Nephron (organoid): ENCODE data around the gene TLK1.

Experiments
- H3K27ac Mint-ChIP-seq, 3 experiments: 2 replicates each; pipeline ENCODE4 v1.8.0; 2020; ENCODE audit warnings: mixed read lengths in 3 of 3, mild to moderate bottlenecking in 2 of 3, moderate library complexity in 1 of 3
- H3K27me3 Mint-ChIP-seq: 2 replicates; pipeline ENCODE4 v1.8.0; 2021; ENCODE audit warnings: low read depth, mild to moderate bottlenecking, moderate library complexity, mixed read lengths
- H3K36me3 Mint-ChIP-seq: 2 replicates; pipeline ENCODE4 v1.8.0; 2020; ENCODE audit warnings: low read depth, mixed read lengths
- H3K4me1 Mint-ChIP-seq: 2 replicates; pipeline ENCODE4 v1.8.0; 2020; ENCODE audit warnings: mixed read lengths
- H3K4me3 Mint-ChIP-seq, 3 experiments: 2 replicates each; pipeline ENCODE4 v1.8.0; 2020; ENCODE audit warnings: mild to moderate bottlenecking in 3 of 3, mixed read lengths in 3 of 3, moderate library complexity in 2 of 3
- H3K9me3 Mint-ChIP-seq: 2 replicates; pipeline ENCODE4 v1.8.0; 2020; ENCODE audit warnings: mixed read lengths
- CTCF ChIP-seq, 3 experiments: fragments of 200-600 bp; sonication (generic); IDR thresholded peaks; one replicate each; pipeline ENCODE4 v1.5.0; 2021; ENCODE audit warnings: antibody characterized with exemption in 3 of 3; ENCODE audit not compliant: unreplicated experiment in 3 of 3

TLK1 gene

GRCh38 chr2:170953941-170954340 lies 206.8 kb downstream of the TLK1 start:
- peaks cover 8% of the 10 kb centered on the region for H3K4me1 Mint-ChIP-seq

GRCh38 chr2:170950221-170950761 lies 210.4 kb downstream of the TLK1 start:
- Mint-ChIP-seq H3K27me3 (no peaks in the 10 kb centered on the region), H3K4me3 (no peak overlapping the region), H3K4me1 (peaks cover 7% of the 10 kb centered on the region), H3K36me3 (peaks cover 60% of the 10 kb centered on the region), H3K27ac (no peak overlapping the region), H3K9me3 (no peaks in the 10 kb centered on the region)
- TF ChIP-seq CTCF (IDR thresholded peaks at IDR 0.05; ENCODE audit: unreplicated experiment in 3 of 3) = no peak

More at GRCh38 chr2:170953941-170954340, 206.8 kb downstream of the TLK1 start:
- Mint-ChIP-seq H3K27me3 (no peaks in the 10 kb centered on the region), H3K36me3 (peaks cover 80% of the 10 kb centered on the region), H3K4me3 (no peak overlapping the region), H3K9me3 (no peaks in the 10 kb centered on the region), H3K27ac (no peak overlapping the region)
- TF ChIP-seq CTCF (IDR thresholded peaks at IDR 0.05; ENCODE audit: unreplicated experiment in 3 of 3) = no peak

- no peak for TF ChIP-seq CTCF (IDR thresholded peaks at IDR 0.05; ENCODE audit: unreplicated experiment in 3 of 3)
- no peaks in the 10 kb centered on the region for H3K4me1 Mint-ChIP-seq
- peaks cover 51% of the 10 kb centered on the region for H3K36me3 Mint-ChIP-seq
- no peak overlapping the region for H3K27ac Mint-ChIP-seq
- H3K4me3 Mint-ChIP-seq = no peak overlapping the region
- no peaks in the 10 kb centered on the region for H3K9me3 Mint-ChIP-seq
- no peaks in the 10 kb centered on the region for H3K27me3 Mint-ChIP-seq
Measured at GRCh38 chr2:170949415-170949814, 211.3 kb downstream of the TLK1 start.

- no peaks in the 10 kb centered on the region for H3K27me3 Mint-ChIP-seq
- peak overlapping the region in 1 of 3 experiments; percentile 41 for H3K27ac Mint-ChIP-seq
- peaks cover 26% of the 10 kb centered on the region for H3K36me3 Mint-ChIP-seq
- no peak for TF ChIP-seq CTCF (IDR thresholded peaks at IDR 0.05; ENCODE audit: unreplicated experiment in 3 of 3)
- no peak overlapping the region for H3K4me3 Mint-ChIP-seq
- H3K4me1 Mint-ChIP-seq = peaks cover 4% of the 10 kb centered on the region
- no peaks in the 10 kb centered on the region for H3K9me3 Mint-ChIP-seq
Measured at GRCh38 chr2:170944545-170944944, 216.1 kb downstream of the TLK1 start.

GRCh38 chr2:170943596-170943995 lies 217.1 kb downstream of the TLK1 start:
- Mint-ChIP-seq H3K4me3 (no peak overlapping the region), H3K4me1 (peaks cover 4% of the 10 kb centered on the region), H3K27me3 (no peaks in the 10 kb centered on the region), H3K9me3 (no peaks in the 10 kb centered on the region), H3K36me3 (peaks cover 24% of the 10 kb centered on the region), H3K27ac (peak overlapping the region in 1 of 3 experiments; percentile 36)
- no peak for TF ChIP-seq CTCF (IDR thresholded peaks at IDR 0.05; ENCODE audit: unreplicated experiment in 3 of 3)

- Mint-ChIP-seq H3K4me3 (no peak overlapping the region), H3K36me3 (peaks cover 24% of the 10 kb centered on the region), H3K4me1 (peaks cover 7% of the 10 kb centered on the region), H3K27ac (peak overlapping the region in 1 of 3 experiments; percentile 52), H3K9me3 (no peaks in the 10 kb centered on the region), H3K27me3 (no peaks in the 10 kb centered on the region)
- no peak for TF ChIP-seq CTCF (IDR thresholded peaks at IDR 0.05; ENCODE audit: unreplicated experiment in 3 of 3)
Measured at GRCh38 chr2:170943041-170943440, 217.7 kb downstream of the TLK1 start.
